Osteocyte (in vitro differentiated cells): ENCODE results near the gene BID. TPM values are rescaled to one million over a fixed set of nuclear protein-coding genes. Genes with fewer than 3 reads are reported as not detected.

Source experiments
- DNase-seq: peaks from one replicate; pipeline ENCODE4 v3.0.0; 2021; ENCODE audit warnings: mixed read lengths; ENCODE audit not compliant: unreplicated experiment; ENCODE audit errors: extremely low spot score
- H3K27ac Mint-ChIP-seq: one replicate; pipeline ENCODE4 v1.8.0; 2021; ENCODE audit warnings: mild to moderate bottlenecking, mixed read lengths; ENCODE audit not compliant: unreplicated experiment
- H3K27me3 Mint-ChIP-seq: one replicate; pipeline ENCODE4 v1.8.0; 2021; ENCODE audit warnings: mixed read lengths; ENCODE audit not compliant: unreplicated experiment
- H3K36me3 Mint-ChIP-seq: one replicate; pipeline ENCODE4 v1.8.0; 2021; ENCODE audit warnings: mixed read lengths; ENCODE audit not compliant: unreplicated experiment
- H3K4me1 Mint-ChIP-seq: one replicate; pipeline ENCODE4 v1.8.0; 2021; ENCODE audit warnings: mixed read lengths; ENCODE audit not compliant: unreplicated experiment
- H3K4me3 Mint-ChIP-seq: one replicate; pipeline ENCODE4 v1.8.0; 2021; ENCODE audit warnings: mild to moderate bottlenecking, moderate library complexity, mixed read lengths; ENCODE audit not compliant: unreplicated experiment
- H3K9me3 Mint-ChIP-seq: one replicate; pipeline ENCODE4 v1.8.0; 2021; ENCODE audit warnings: mixed read lengths; ENCODE audit not compliant: unreplicated experiment
- total RNA-seq: library from RNA; stranded (reverse); gene quantifications from 2 replicates; pipeline ENCODE4 v1.2.1, GENCODE V29; 2021
- TF ChIP-seq, protein P1 (sequence below): fragments of 200-600 bp; sonication (generic); IDR thresholded peaks from 2 replicates; pipeline ENCODE4 v1.5.0; 2021; ENCODE audit warnings: antibody characterized with exemption, mild to moderate bottlenecking, moderate library complexity

The BID gene
- total RNA-seq, 1 donor from 2014 or later, result 11.6 TPM

DNA sequence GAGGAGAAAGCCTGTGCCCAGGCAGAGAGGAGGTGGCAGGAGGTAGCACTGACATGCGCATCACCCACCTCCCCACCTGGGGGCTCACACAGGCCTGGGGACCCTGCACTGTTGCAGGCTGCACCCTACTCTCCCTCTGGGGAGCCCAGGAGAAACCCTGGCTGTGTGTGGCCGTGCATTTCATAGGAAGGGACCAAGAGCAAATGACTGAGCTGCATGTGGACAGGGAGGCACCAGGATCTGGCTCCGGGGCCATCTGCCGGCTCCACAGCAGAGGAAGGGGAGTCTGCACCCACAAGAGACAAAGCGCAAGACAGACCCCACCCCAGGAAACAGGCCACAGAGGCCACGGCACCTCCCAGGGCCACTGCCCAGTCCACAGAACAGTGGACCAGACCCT lies 22.7 kb downstream of the BID start:
- no peak for DNase-seq

DNA sequence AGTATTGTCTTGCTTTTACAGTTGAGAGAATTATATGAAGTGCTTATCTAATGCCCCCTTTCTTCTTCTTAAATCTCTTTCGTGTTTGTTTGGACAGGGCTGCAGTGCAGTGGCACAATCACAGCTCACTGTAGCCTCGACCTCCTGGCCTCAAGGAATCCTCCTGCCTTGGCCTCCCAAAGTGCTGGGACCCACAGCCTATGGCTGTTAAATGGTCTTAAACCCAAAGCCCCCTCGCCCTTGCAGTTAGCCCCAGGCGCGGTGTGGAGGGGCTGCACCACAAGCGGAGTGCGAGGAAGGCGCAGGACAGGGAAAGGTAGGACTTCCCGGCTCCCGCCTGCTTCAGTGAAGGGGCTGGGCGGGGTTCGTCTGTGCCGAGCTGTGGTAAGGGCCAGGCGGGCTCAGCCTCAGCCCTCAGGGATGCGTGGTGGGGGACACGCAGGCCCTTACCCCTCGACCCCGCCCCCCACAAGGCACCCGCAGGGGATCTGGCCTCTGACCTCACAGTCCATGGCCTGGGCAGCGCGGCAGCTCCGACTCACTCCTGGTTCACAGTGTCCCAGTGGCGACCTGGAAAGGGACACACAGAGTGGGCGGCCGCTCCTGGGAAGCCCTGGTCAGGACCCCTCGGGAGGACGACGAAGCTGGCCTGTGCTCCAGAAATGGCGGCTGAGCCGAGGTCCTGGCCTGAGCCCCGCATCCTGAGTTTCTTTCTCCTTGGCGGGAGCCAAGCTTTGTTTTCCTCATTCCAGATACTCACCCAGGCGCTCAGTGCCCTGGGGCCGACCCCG lies 24.5 kb downstream of the BID start:
- Mint-ChIP-seq H3K27me3 (no peaks in the 10 kb centered on the region), H3K4me1 (no peaks in the 10 kb centered on the region), H3K4me3 (no peak overlapping the region), H3K9me3 (no peaks in the 10 kb centered on the region), H3K27ac (no peak overlapping the region), H3K36me3 (no peaks in the 10 kb centered on the region)
- TF ChIP-seq, protein P1, sequence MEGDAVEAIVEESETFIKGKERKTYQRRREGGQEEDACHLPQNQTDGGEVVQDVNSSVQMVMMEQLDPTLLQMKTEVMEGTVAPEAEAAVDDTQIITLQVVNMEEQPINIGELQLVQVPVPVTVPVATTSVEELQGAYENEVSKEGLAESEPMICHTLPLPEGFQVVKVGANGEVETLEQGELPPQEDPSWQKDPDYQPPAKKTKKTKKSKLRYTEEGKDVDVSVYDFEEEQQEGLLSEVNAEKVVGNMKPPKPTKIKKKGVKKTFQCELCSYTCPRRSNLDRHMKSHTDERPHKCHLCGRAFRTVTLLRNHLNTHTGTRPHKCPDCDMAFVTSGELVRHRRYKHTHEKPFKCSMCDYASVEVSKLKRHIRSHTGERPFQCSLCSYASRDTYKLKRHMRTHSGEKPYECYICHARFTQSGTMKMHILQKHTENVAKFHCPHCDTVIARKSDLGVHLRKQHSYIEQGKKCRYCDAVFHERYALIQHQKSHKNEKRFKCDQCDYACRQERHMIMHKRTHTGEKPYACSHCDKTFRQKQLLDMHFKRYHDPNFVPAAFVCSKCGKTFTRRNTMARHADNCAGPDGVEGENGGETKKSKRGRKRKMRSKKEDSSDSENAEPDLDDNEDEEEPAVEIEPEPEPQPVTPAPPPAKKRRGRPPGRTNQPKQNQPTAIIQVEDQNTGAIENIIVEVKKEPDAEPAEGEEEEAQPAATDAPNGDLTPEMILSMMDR, result no peak
- DNase-seq, result no peak

More for the DNA sequence above, 22.7 kb downstream of the BID start:
- TF ChIP-seq, protein P1, result no peak
- no peaks in the 10 kb centered on the region for H3K9me3 Mint-ChIP-seq
- no peak overlapping the region for H3K27ac Mint-ChIP-seq
- H3K36me3 Mint-ChIP-seq, result no peaks in the 10 kb centered on the region
- H3K27me3 Mint-ChIP-seq, result no peaks in the 10 kb centered on the region
- no peak overlapping the region for H3K4me3 Mint-ChIP-seq
- H3K4me1 Mint-ChIP-seq, result no peaks in the 10 kb centered on the region

DNA sequence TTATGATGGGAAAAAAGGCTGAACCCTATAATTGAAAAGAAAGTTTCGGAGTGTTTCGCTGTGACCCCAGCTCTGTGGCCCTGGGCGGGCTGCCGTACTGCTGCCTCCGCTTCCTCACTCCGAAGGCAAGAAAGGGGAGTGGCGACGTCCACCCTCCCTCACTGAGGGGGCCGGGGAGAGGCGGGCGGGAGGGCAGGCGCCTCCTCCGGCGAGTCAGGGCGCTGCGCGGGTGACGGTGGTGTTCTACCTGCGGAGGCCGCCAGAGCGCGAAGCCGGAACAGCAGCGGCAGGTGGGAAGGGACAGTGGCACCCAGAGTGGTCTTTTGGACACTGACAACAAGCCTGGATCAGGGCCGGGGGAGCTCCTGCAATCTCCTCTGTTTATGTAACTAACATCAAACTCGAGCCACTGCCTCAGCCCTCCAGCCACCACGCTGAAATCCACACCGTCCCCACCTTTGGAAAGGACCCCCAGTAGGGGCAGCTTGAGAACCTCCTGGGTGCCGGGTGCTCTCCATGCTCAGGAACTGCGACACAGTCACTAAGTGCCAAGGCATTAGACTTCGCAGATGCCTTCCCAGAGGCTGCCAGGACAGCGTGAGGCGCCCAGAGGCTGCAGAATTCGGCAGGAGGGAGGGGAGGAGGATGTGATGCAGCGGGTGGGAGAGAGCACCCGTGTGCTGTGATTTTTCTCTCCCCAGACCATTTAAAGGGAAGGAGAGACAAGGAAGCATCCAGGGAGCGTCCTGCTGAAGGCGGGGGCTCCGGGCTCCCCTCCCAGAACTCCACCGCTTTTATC lies 25.5 kb downstream of the BID start:
- Mint-ChIP-seq H3K36me3 (no peaks in the 10 kb centered on the region), H3K9me3 (no peaks in the 10 kb centered on the region), H3K27me3 (no peaks in the 10 kb centered on the region), H3K4me1 (peaks cover 8% of the 10 kb centered on the region), H3K4me3 (no peak overlapping the region), H3K27ac (no peak overlapping the region)
- no peak for DNase-seq
- TF ChIP-seq, protein P1, result no peak

DNA sequence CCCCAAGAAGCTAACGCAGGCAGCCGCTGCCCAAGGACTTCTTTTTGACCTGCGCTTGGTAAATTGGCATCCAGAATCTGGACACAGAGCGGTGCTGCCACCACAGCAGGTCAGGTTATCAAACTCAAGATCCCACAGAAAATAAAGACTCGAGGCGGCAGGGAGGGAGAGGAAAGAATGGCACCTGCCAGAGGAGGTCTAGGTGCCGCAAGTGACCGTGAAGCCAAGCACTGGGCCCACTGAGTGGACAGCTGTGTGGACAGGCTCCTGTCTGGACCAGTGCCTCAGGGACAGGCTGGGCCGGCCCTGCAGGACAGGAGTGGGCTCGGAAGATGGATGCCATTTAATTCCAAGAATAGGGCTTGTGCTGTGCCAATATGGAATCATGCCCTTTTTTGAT lies 27.4 kb downstream of the BID start:
- Mint-ChIP-seq H3K27me3 (no peaks in the 10 kb centered on the region), H3K27ac (no peak overlapping the region), H3K36me3 (no peaks in the 10 kb centered on the region), H3K9me3 (no peaks in the 10 kb centered on the region), H3K4me3 (no peak overlapping the region), H3K4me1 (peaks cover 13% of the 10 kb centered on the region)
- TF ChIP-seq, protein P1, result no peak
- no peak for DNase-seq

DNA sequence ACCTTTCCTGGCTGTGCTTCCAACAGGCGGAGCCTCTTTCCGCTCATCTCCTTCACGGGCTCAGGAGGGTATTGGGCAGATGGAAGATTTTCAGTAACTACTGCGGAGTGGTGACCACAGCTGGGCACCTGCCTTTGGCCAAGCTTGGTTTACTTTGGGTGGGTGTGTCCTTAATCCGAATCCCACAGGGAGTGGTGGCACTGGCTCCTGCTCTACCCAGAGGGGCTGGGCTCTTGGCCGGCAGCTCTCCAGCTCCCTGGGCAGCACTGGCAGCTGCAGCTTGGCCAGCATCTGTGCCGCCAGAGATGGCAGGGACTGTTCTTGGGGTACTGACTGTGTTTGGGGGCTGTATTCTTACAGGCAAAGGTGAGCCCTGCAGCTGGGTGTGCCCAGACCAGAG lies 29.8 kb downstream of the BID start:
- no peak overlapping the region for H3K27ac Mint-ChIP-seq
- TF ChIP-seq, protein P1, result no peak
- no peak overlapping the region for H3K4me3 Mint-ChIP-seq
- H3K36me3 Mint-ChIP-seq, result no peaks in the 10 kb centered on the region
- no peaks in the 10 kb centered on the region for H3K9me3 Mint-ChIP-seq
- H3K4me1 Mint-ChIP-seq, result peaks cover 13% of the 10 kb centered on the region
- DNase-seq, result no peak
- no peaks in the 10 kb centered on the region for H3K27me3 Mint-ChIP-seq
